K562 (cell line): ENCODE data around the gene PRSS38.

Source experiments
- BHLHE40 ChIP-seq: IDR thresholded peaks from 2 replicates; pipeline ENCODE4 v1.6.1; 2011; ENCODE audit warnings: low read length, improper control_type of control experiment
- CHD4 ChIP-seq: fragments of 200-600 bp; sonication (generic); IDR thresholded peaks from 3 replicates; pipeline ENCODE4 v1.6.1; 2012; ENCODE audit warnings: low read depth, mild to moderate bottlenecking, mixed read lengths, low read length, inconsistent platforms; ENCODE audit not compliant: insufficient read depth, insufficient replicate concordance, poor library complexity, severe bottlenecking
- POLR2A ChIP-seq: fragments of 450-650 bp; conservative IDR thresholded peaks from 2 replicates; pipeline ENCODE4 v1.6.1; 2016
- ZNF384 ChIP-seq: IDR thresholded peaks from 2 replicates; pipeline ENCODE4 v1.6.1; 2012; ENCODE audit warnings: low read depth, low read length, improper control_type of control experiment
- TF ChIP-seq, protein P1 (sequence below), 3 experiments: IDR thresholded peaks in 2 of 3; conservative IDR thresholded peaks in 1 of 3; 2 replicates each; pipeline ENCODE4 v1.5.1; 2011 to 2012; ENCODE audit warnings: low read length in 3 of 3, mild to moderate bottlenecking in 3 of 3, control low read depth in 2 of 3, improper control_type of control experiment in 1 of 3, inconsistent platforms in 1 of 3, low read depth in 1 of 3, mixed read lengths in 1 of 3, moderate library complexity in 1 of 3; ENCODE audit not compliant: insufficient read depth in 2 of 3
- TF ChIP-seq, protein P2 (sequence below): sonication (generic); formaldehyde crosslinking; IDR thresholded peaks from 2 replicates; pipeline ENCODE4 v1.9.0; 2022; ENCODE audit warnings: mild to moderate bottlenecking, missing genetic modification reagents

DNA sequence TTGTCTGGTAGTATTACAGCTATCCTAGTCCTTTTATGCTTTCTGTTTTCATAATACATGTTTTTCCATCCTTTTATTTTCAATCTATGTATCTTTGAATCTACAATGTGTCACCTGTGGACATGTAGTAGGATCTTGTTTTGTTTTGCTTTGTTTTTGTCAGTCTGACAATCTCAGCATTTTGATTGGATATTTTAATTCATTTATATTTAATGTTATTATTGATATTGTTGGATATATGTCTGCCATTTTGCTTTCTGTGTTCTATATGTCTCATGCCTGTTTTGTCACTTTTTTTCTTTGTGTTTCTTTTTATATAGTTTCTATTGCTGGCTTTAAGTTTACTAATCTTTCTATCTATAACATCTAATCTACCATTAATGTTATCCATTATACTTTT, 11.5 kb upstream of the PRSS38 start:
- TF ChIP-seq CHD4 (no peak), POLR2A (no peak), BHLHE40 (no peak), ZNF384 (no peak)
- TF ChIP-seq, protein P1, sequence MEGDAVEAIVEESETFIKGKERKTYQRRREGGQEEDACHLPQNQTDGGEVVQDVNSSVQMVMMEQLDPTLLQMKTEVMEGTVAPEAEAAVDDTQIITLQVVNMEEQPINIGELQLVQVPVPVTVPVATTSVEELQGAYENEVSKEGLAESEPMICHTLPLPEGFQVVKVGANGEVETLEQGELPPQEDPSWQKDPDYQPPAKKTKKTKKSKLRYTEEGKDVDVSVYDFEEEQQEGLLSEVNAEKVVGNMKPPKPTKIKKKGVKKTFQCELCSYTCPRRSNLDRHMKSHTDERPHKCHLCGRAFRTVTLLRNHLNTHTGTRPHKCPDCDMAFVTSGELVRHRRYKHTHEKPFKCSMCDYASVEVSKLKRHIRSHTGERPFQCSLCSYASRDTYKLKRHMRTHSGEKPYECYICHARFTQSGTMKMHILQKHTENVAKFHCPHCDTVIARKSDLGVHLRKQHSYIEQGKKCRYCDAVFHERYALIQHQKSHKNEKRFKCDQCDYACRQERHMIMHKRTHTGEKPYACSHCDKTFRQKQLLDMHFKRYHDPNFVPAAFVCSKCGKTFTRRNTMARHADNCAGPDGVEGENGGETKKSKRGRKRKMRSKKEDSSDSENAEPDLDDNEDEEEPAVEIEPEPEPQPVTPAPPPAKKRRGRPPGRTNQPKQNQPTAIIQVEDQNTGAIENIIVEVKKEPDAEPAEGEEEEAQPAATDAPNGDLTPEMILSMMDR (IDR thresholded peaks at IDR 0.05 in 2 of 3, conservative IDR thresholded peaks at IDR 0.05 in 1 of 3; ENCODE audit: insufficient read depth in 2 of 3, low read depth in 1 of 3, low read length in 3 of 3), result no peak
- TF ChIP-seq, protein P2, sequence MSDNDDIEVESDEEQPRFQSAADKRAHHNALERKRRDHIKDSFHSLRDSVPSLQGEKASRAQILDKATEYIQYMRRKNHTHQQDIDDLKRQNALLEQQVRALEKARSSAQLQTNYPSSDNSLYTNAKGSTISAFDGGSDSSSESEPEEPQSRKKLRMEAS (CRISPR knock-in tag), result no peak
